Measurements from ENCODE around the gene NAV3. TPM values are rescaled to one million over a fixed set of nuclear protein-coding genes. Genes with fewer than 3 reads are reported as not detected.

The NAV3 gene
- total RNA-seq, 1 experiment from 2014 or later = 2.5 TPM

DNA sequence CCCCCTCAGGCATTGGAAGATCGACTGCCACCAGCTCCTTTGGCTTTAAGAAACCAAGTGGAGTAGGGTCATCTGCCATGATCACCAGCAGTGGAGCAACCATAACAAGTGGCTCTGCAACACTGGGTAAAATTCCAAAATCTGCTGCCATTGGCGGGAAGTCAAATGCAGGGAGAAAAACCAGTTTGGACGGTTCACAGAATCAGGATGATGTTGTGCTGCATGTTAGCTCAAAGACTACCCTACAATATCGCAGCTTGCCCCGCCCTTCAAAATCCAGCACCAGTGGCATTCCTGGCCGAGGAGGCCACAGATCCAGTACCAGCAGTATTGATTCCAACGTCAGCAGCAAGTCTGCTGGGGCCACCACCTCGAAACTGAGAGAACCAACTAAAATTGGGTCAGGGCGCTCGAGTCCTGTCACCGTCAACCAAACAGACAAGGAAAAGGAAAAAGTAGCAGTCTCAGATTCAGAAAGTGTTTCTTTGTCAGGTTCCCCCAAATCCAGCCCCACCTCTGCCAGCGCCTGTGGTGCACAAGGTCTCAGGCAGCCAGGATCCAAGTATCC, 288.7 kb downstream of the NAV3 start:
- DNase-seq (ENCODE audit: low read depth, low spot score) = no peak
- ATAC-seq = no peak
- H3K27me3 ChIP-seq (ENCODE audit: control insufficient read depth, insufficient read depth, low read length) = no peaks in the 10 kb centered on the region
- no peaks in the 10 kb centered on the region for H3K36me3 ChIP-seq (ENCODE audit: control insufficient read depth, insufficient read depth, low read length)
- no peak overlapping the region for H3K27ac ChIP-seq (ENCODE audit: low read length)
- CTCF ChIA-PET = interaction anchor here (0.5 to 1.0 kb wide), 2 partner anchors 117 to 1108 kb away, joined by 3 to 4 read pairs; no protein-coding TSS in a partner anchor
- no peak overlapping the region for H3K4me3 ChIP-seq (ENCODE audit: low read depth in 2 of 2, low read length in 2 of 2)
- no peaks in the 10 kb centered on the region for H3K4me1 ChIP-seq (ENCODE audit: control insufficient read depth, insufficient read depth, low read length)
- in situ Hi-C loops (cut with HindIII; ENCODE audit: low pct_unique_long_range_greater_than_20kb, low sequenced_read_pairs) = no loop called here
- intact Hi-C loops (cut with micrococcal nuclease; ENCODE audit: unreplicated experiment) = no loop called here
- no peak for TF ChIP-seq SIN3A (IDR thresholded peaks at IDR 0.05; ENCODE audit: borderline replicate concordance, insufficient read depth, low read depth, low read length)
- TF ChIP-seq, protein P1, sequence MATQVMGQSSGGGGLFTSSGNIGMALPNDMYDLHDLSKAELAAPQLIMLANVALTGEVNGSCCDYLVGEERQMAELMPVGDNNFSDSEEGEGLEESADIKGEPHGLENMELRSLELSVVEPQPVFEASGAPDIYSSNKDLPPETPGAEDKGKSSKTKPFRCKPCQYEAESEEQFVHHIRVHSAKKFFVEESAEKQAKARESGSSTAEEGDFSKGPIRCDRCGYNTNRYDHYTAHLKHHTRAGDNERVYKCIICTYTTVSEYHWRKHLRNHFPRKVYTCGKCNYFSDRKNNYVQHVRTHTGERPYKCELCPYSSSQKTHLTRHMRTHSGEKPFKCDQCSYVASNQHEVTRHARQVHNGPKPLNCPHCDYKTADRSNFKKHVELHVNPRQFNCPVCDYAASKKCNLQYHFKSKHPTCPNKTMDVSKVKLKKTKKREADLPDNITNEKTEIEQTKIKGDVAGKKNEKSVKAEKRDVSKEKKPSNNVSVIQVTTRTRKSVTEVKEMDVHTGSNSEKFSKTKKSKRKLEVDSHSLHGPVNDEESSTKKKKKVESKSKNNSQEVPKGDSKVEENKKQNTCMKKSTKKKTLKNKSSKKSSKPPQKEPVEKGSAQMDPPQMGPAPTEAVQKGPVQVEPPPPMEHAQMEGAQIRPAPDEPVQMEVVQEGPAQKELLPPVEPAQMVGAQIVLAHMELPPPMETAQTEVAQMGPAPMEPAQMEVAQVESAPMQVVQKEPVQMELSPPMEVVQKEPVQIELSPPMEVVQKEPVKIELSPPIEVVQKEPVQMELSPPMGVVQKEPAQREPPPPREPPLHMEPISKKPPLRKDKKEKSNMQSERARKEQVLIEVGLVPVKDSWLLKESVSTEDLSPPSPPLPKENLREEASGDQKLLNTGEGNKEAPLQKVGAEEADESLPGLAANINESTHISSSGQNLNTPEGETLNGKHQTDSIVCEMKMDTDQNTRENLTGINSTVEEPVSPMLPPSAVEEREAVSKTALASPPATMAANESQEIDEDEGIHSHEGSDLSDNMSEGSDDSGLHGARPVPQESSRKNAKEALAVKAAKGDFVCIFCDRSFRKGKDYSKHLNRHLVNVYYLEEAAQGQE (IDR thresholded peaks at IDR 0.05; ENCODE audit: insufficient read depth in 1 of 2, low read depth in 2 of 2, low read length in 1 of 2) = no peak
- TF ChIP-seq POLR2AphosphoS5 (IDR thresholded peaks at IDR 0.05; ENCODE audit: low read depth, low read length) = no peak
- no peak for TF ChIP-seq TCF7L2 (IDR thresholded peaks at IDR 0.05; ENCODE audit: low read depth, low read length)
- TF ChIP-seq, protein P2, sequence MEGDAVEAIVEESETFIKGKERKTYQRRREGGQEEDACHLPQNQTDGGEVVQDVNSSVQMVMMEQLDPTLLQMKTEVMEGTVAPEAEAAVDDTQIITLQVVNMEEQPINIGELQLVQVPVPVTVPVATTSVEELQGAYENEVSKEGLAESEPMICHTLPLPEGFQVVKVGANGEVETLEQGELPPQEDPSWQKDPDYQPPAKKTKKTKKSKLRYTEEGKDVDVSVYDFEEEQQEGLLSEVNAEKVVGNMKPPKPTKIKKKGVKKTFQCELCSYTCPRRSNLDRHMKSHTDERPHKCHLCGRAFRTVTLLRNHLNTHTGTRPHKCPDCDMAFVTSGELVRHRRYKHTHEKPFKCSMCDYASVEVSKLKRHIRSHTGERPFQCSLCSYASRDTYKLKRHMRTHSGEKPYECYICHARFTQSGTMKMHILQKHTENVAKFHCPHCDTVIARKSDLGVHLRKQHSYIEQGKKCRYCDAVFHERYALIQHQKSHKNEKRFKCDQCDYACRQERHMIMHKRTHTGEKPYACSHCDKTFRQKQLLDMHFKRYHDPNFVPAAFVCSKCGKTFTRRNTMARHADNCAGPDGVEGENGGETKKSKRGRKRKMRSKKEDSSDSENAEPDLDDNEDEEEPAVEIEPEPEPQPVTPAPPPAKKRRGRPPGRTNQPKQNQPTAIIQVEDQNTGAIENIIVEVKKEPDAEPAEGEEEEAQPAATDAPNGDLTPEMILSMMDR (IDR thresholded peaks at IDR 0.05) = no peak
- BruUV-seq (replicated peaks) = no TSS peak
- H3K9me3 ChIP-seq (ENCODE audit: control insufficient read depth, insufficient read depth, low read depth, low read length) = no peaks in the 10 kb centered on the region
- POLR2A ChIA-PET = no interaction called here

DNA sequence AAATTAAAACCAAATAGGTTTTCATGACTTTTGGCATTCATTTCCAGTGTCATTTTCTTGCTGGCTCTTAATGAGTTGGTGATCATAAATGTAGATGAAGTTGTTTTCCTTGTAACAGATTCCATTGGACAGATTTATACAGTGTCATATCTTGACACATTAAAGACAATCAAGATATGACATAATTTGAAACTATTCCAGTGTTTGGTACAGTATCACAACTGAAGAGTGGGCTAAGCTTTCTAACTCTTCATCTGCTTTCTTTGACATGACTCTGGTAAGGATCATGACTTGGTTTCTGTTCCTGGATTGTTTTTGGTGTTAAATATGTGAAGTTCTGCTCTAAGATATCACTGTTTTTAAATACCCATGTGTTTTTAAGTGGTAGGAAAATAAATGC, 289.6 kb downstream of the NAV3 start:
- no peak overlapping the region for H3K27ac ChIP-seq (ENCODE audit: low read length)
- in situ Hi-C loops (cut with HindIII; ENCODE audit: low pct_unique_long_range_greater_than_20kb, low sequenced_read_pairs) (no loop called here), intact Hi-C loops (cut with micrococcal nuclease; ENCODE audit: unreplicated experiment) (loop anchor here (1.0 kb wide), 1 partner anchor 120 kb away; no protein-coding TSS in a partner anchor)
- no TSS peak for BruUV-seq (replicated peaks)
- ChIA-PET POLR2A (no interaction called here), CTCF (interaction anchor here (1.0 kb wide), 1 partner anchor 118 kb away, joined by 4 read pairs; no protein-coding TSS in a partner anchor)
- DNase-seq (ENCODE audit: low read depth, low spot score) (no peak), ATAC-seq (no peak)
- no peaks in the 10 kb centered on the region for H3K9me3 ChIP-seq (ENCODE audit: control insufficient read depth, insufficient read depth, low read depth, low read length)
- no peaks in the 10 kb centered on the region for H3K4me1 ChIP-seq (ENCODE audit: control insufficient read depth, insufficient read depth, low read length)
- H3K36me3 ChIP-seq (ENCODE audit: control insufficient read depth, insufficient read depth, low read length) = no peaks in the 10 kb centered on the region
- TF ChIP-seq SIN3A (IDR thresholded peaks at IDR 0.05; ENCODE audit: borderline replicate concordance, insufficient read depth, low read depth, low read length) (no peak), TCF7L2 (IDR thresholded peaks at IDR 0.05; ENCODE audit: low read depth, low read length) (no peak), POLR2AphosphoS5 (IDR thresholded peaks at IDR 0.05; ENCODE audit: low read depth, low read length) (no peak)
- TF ChIP-seq, protein P1 (IDR thresholded peaks at IDR 0.05; ENCODE audit: insufficient read depth in 1 of 2, low read depth in 2 of 2, low read length in 1 of 2) = no peak
- TF ChIP-seq, protein P2 (IDR thresholded peaks at IDR 0.05) = no peak
- no peaks in the 10 kb centered on the region for H3K27me3 ChIP-seq (ENCODE audit: control insufficient read depth, insufficient read depth, low read length)
- no peak overlapping the region for H3K4me3 ChIP-seq (ENCODE audit: low read depth in 2 of 2, low read length in 2 of 2)
